ENCODE measurements around the gene MIF.
"Not testable (repeated sequence)": the region's sequence is repeated elsewhere in the genome, so short reads cannot be mapped to it uniquely, and the experiment has no call there.

Gene MIF

DNA sequence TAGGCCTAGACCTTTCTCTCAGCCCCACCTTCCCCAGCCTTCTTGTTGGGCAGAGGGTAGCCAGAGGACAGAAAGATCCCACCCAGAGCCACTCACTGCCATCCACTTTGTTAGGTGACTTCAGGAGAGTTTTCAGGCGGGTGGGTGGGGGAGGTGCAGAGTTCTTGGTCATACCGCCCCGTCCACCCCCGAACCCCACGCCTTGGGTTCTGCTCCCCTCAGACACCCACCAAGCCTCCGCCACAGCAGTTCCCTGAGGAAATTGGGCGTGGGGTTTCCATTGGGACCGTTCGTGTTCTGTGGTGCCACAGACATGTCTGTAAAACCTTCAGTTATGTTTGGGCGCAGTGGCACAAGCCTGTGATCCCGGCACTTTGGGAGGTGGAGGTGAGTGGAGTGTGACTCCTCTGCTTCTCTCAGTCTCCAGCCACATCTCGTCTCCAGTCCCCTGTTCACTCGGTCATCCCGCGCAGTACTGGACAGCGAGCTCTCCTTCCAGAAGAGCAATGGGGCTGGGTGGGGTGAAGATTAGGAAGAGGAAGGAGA is 1.5 kb downstream of the MIF start:
- H3K4me3 ChIP-seq (ENCODE audit: low read depth, low read length), result peak overlapping the region; percentile 81
- TF ChIP-seq, protein P1, sequence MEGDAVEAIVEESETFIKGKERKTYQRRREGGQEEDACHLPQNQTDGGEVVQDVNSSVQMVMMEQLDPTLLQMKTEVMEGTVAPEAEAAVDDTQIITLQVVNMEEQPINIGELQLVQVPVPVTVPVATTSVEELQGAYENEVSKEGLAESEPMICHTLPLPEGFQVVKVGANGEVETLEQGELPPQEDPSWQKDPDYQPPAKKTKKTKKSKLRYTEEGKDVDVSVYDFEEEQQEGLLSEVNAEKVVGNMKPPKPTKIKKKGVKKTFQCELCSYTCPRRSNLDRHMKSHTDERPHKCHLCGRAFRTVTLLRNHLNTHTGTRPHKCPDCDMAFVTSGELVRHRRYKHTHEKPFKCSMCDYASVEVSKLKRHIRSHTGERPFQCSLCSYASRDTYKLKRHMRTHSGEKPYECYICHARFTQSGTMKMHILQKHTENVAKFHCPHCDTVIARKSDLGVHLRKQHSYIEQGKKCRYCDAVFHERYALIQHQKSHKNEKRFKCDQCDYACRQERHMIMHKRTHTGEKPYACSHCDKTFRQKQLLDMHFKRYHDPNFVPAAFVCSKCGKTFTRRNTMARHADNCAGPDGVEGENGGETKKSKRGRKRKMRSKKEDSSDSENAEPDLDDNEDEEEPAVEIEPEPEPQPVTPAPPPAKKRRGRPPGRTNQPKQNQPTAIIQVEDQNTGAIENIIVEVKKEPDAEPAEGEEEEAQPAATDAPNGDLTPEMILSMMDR (IDR thresholded peaks at IDR 0.05; ENCODE audit: low read depth, low read length), result no peak
- no peak for DNase-seq (ENCODE audit: low read depth, low spot score)
- in situ Hi-C loops (cut with HindIII; ENCODE audit: low sequenced_read_pairs), result no loop called here

- in situ Hi-C loops (cut with HindIII; ENCODE audit: low sequenced_read_pairs), result no loop called here
- DNase-seq (ENCODE audit: low read depth, low spot score), result no peak
- no peak overlapping the region for H3K4me3 ChIP-seq (ENCODE audit: low read depth, low read length)
- TF ChIP-seq, protein P1 (IDR thresholded peaks at IDR 0.05; ENCODE audit: low read depth, low read length), result no peak
These were observed 2.0 kb downstream of the MIF start for GRCh38 chr22:23896166-23896522.

DNA sequence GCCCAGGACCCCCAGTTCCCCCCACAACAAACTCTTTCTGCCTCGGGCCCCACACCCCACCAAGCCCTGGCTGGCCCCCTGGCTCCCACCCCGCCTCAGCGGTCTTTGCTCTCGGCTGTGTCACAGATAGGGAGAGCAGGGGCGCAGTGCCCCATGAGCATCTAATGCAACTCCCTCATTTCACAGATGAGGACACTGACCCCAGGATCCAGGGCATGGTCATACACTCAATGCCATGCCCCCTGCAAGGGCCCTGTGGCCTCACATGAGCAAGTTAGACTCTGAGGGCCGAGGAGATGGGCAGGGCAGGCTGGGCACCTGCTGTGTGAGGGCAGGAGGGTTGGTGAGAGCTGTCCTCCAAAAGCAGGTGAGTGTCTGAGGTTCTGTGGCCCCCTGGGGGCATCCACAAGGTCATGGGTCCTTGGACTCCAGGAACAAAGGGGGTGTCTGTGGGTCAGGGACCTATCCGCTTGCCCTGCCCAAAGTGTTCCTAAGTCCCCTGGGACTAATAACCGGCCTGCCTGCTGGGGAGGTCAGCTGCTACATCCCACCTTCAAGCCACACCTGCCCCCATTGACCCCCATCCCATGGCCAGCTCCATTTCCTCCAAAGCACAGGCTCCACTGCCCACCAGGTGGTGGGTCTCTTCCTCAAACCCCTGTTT is 2.5 kb downstream of the MIF start:
- TF ChIP-seq, protein P1 (IDR thresholded peaks at IDR 0.05; ENCODE audit: low read depth, low read length), result no peak
- H3K4me3 ChIP-seq (ENCODE audit: low read depth, low read length), result no peak overlapping the region
- in situ Hi-C loops (cut with HindIII; ENCODE audit: low sequenced_read_pairs), result no loop called here
- no peak for DNase-seq (ENCODE audit: low read depth, low spot score)

- DNase-seq (ENCODE audit: low read depth, low spot score), result no peak
- TF ChIP-seq, protein P1 (IDR thresholded peaks at IDR 0.05; ENCODE audit: low read depth, low read length), result no peak
- in situ Hi-C loops (cut with HindIII; ENCODE audit: low sequenced_read_pairs), result no loop called here
- H3K4me3 ChIP-seq (ENCODE audit: low read depth, low read length), result no peak overlapping the region
These were observed 3.1 kb downstream of the MIF start for GRCh38 chr22:23897320-23897719.

- TF ChIP-seq, protein P1 (IDR thresholded peaks at IDR 0.05; ENCODE audit: low read depth, low read length), result no peak
- no peak for DNase-seq (ENCODE audit: low read depth, low spot score)
- in situ Hi-C loops (cut with HindIII; ENCODE audit: low sequenced_read_pairs), result no loop called here
- no peak overlapping the region for H3K4me3 ChIP-seq (ENCODE audit: low read depth, low read length)
These were observed 4.1 kb downstream of the MIF start for GRCh38 chr22:23898006-23898974.

- TF ChIP-seq, protein P1 (IDR thresholded peaks at IDR 0.05; ENCODE audit: low read depth, low read length), result no peak
- in situ Hi-C loops (cut with HindIII; ENCODE audit: low sequenced_read_pairs), result no loop called here
- DNase-seq (ENCODE audit: low read depth, low spot score), result no peak
- no peak overlapping the region for H3K4me3 ChIP-seq (ENCODE audit: low read depth, low read length)
These were observed 5.0 kb downstream of the MIF start for GRCh38 chr22:23899042-23899745.

GRCh38 chr22:23900227-23900626 is 6.0 kb downstream of the MIF start:
- H3K4me3 ChIP-seq (ENCODE audit: low read depth, low read length); in situ Hi-C loops (cut with HindIII; ENCODE audit: low sequenced_read_pairs); DNase-seq (ENCODE audit: low read depth, low spot score): not testable (repeated sequence)

Data from astrocyte of the spinal cord (primary cell).